SK-N-SH treated with all-trans-retinoic acid at 6 μM for 48 hours (cell line): Measurements from ENCODE around the gene CTBP2.

ENCODE experiments used
- GLIS3 ChIP-seq: fragments of 250-450 bp; sonication (Bioruptor Pico); IDR thresholded peaks from 2 replicates; pipeline ENCODE4 v1.5.0; 2020; ENCODE audit warnings: mild to moderate bottlenecking, moderate library complexity
- OSR1 ChIP-seq: fragments of 250-450 bp; sonication (Bioruptor Pico); IDR thresholded peaks from 2 replicates; pipeline ENCODE4 v1.8.0; 2022; ENCODE audit warnings: moderate library complexity, mild to moderate bottlenecking, inconsistent platforms
- PATZ1 ChIP-seq: fragments of 250-450 bp; sonication (Bioruptor Pico); IDR thresholded peaks from 2 replicates; pipeline ENCODE4 v1.8.0; 2020; ENCODE audit warnings: mild to moderate bottlenecking, moderate library complexity, borderline replicate concordance
- TCF4 ChIP-seq: fragments of 250-450 bp; sonication (Bioruptor Pico); IDR thresholded peaks from 2 replicates; pipeline ENCODE4 v1.8.0; 2021; ENCODE audit warnings: mild to moderate bottlenecking, moderate library complexity, borderline replicate concordance
- TSHZ2 ChIP-seq: fragments of 250-450 bp; sonication (Bioruptor Pico); IDR thresholded peaks from 2 replicates; pipeline ENCODE4 v1.5.0; 2020; ENCODE audit warnings: mild to moderate bottlenecking, moderate library complexity
- ZNF565 ChIP-seq: fragments of 450-650 bp; formaldehyde crosslinking; conservative IDR thresholded peaks from 2 replicates; pipeline ENCODE4 v1.5.0; 2020; ENCODE audit warnings: low read depth, mild to moderate bottlenecking, moderate library complexity
- ZNF70 ChIP-seq: fragments of 450-650 bp; formaldehyde crosslinking; IDR thresholded peaks from 2 replicates; pipeline ENCODE4 v1.5.0; 2020; ENCODE audit warnings: mild to moderate bottlenecking, moderate library complexity
- ZNF8 ChIP-seq: fragments of 450-650 bp; formaldehyde crosslinking; IDR thresholded peaks from 2 replicates; pipeline ENCODE4 v1.5.0; 2020; ENCODE audit warnings: mild to moderate bottlenecking, moderate library complexity

DNA sequence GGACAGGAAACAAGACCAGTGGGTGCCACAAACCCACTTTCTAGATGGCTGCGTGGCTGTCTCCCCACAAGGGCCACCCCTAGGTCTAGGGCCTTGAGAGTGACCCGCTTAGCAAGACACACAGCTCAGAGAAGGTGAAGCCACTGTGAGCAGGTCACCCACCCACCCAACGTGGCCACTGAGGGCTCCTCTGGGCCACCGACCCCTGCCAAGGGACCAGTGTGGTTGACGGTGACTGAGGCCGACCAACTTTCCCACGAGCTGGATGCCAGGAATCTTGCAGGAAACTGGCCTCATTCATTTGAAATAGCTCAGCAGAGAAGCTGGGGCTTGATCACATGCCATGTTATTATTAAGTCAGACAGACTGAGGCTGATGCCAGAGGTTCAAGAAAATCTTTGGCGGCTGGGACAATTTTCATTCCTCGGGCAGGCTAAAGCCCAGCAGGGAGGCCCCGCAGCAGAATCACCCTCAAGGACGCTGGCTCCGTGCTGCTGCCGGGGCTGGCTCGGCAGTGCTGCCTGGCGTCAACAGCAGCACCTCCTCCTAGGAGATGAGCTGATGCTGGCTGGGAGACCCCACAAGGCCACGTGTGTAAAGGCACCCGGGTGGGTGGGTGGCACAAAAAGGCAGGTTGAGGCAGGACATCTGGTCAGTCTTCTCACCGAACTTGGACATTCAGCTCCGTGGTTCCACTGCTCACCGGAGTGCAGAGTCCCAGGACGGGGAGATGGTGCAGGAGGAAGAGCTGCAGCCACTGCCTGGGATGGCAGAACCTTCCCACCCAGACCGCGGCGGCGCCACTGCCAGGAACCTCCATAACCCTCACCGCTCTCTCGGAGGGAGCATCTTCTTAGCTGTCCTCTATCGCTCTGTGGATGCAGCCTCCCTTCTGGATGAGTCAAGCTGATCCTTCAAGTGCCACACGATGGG lies 160.7 kb downstream of the CTBP2 start:
- TF ChIP-seq ZNF8 (CRISPR knock-in tag) (no peak), ZNF565 (CRISPR knock-in tag) (no peak), TCF4 (CRISPR knock-in tag) (no peak), TSHZ2 (no peak), OSR1 (CRISPR knock-in tag) (no peak), PATZ1 (no peak), ZNF70 (no peak), GLIS3 (CRISPR knock-in tag) (no peak)
